ENCODE measurements around the gene ADI1. TPM values are rescaled to one million over a fixed set of nuclear protein-coding genes. Genes with fewer than 3 reads are reported as not detected.

Gene ADI1
- total and polyA plus RNA-seq, 2 of the 8 experiments (the other 6 are each of a cell fraction or from before 2014, with no cell fraction given), result 12.2 to 40.2 TPM

- TF ChIP-seq SAP30 (IDR thresholded peaks at IDR 0.05; ENCODE audit: insufficient read depth, insufficient replicate concordance, low read length) (no peak), SP4 (IDR thresholded peaks at IDR 0.05; ENCODE audit: low read length) (no peak)
- TF ChIP-seq, protein P1, sequence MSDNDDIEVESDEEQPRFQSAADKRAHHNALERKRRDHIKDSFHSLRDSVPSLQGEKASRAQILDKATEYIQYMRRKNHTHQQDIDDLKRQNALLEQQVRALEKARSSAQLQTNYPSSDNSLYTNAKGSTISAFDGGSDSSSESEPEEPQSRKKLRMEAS (IDR thresholded peaks at IDR 0.05), result no peak
Observed at GRCh38 chr2:3470166-3470651, 49.1 kb downstream of the ADI1 start (continued).

Data from H1 (cell line).